Stimulated activated CD4-positive, alpha-beta T cell treated with anti-CD3 and anti-CD28 coated beads, Interleukin-12 subunit alpha, Interleukin-12 subunit beta, amount 100 ng/mL, for 4 hours (primary cell): ENCODE results near the gene BRF1.
"Not testable (repeated sequence)": the region's sequence is repeated elsewhere in the genome, so short reads cannot be mapped to it uniquely, and the experiment has no call there.

Source experiments
- DNase-seq: peaks from one replicate; pipeline ENCODE4 v3.0.0-alpha.2; 2020

Gene BRF1

DNA sequence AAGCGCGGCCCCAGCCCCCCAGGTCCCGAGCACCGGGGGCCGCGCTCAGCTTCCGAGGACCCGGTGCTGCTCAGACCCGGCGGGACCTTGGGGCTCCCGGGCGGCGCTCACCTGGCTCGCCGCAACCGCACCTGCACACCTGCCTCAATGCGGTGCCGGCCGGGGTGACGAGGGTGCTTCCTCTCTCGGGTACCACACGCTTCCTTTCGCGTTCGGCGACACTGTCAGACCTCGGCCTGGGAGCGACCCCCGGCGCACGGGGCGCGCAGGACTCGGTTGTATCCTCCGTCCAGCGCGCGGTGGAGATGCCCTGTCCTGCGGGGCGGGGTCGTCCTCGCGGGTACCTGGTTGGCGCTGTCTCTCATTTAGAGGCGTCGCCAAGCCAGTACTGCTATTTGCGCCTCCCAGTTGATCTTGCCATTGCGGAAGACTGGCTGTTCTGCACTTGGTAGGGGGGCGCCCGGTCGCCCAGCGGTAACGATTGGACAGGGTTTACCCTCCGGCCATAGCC lies 14.5 kb upstream of the BRF1 start:
- peak; percentile 39 for DNase-seq

DNA sequence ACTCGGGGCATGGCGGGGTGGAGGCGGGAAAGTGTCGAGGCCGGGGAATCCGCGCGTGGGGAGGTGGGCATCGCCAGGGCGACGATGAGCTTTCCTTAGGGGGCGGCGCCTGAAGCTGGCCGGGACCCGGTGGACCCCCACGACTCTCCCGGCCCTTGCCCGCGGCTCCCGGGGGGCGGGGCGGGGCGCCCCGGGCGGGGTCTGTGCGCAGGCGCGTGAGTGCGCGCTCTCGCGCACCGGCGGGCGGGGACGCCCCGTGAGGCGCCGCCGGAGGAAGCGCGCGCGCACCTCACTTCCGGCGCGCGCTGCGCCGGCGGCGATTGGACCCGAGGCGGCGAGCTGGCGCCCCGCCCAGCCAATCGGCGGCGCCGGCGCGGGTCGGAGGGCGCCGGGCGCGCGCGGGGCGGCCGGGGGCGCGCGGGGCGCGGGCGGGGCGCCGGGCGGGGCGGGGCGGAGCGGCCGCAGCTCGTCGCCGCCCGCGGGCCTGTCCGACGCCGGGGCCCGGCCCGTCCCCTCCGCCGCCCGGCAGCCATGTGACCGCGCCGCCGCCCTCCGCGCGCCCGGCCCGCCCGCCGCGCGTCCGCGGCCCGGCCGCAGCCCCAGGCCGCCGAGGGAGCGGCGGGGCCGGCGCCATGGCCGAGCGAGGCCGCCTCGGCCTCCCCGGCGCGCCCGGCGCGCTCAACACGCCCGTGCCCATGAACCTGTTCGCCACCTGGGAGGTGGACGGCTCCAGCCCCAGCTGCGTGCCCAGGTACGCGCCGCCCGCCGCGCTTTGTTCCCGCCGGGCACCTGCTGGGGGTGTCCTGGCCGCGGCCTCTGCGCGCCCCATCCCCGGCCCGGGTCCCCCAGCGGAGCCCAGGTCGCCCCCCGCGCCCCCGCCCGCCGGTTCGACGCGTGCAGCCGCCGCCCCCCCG lies 13.7 kb upstream of the BRF1 start, which contains the start of gene PACS2:
Gene PACS2, plus strand, starts transcription at position 462 of the 914 bp plus-strand sequence. Its CDS starts 171 bp downstream, at position 633.
- DNase-seq, result peak; percentile 76

DNA sequence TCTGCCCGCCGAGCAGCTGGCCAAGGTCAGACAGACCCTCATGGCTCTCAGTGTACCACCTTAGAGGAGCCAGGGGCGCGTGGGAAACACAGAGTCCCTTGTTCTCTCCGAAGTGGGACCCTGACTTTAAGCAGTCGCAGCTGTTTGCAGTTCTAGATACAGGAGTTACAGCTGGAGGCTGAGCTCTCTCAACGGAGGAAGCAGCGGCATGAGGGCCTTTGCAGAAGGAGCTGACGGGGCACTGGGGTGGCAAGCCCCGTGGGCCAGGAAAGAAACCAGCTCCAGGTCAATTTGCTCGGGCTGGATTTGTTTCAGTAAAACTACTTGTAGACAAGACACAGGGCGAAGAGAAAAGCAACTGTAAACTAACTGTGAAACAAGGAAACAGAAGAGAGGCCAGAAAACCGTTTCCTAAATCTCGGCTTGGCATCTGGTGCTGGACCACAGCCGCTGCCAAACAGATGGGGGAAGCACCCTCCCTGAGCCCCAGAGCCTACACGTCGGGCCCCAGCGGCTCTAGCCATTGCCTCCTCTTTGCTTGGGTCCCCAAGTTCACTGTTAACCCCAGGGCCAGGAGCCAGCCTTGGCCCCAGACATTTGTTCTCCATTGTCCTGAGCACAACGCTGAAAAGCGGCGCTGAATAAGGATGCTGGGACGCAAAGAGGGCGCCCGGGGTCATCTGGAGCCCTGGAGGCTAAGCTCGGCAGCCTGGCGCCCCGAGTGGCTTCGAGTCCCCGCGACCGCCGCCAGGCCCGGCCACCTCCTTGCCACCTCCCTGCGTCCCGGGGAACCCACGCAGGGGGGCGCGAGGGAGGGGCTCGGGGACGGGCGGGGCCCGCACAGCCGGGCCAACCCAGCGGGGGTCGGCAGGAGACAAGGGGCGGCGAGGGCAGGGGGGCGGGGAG lies 12.8 kb upstream of the BRF1 start:
- no peak for DNase-seq

DNA sequence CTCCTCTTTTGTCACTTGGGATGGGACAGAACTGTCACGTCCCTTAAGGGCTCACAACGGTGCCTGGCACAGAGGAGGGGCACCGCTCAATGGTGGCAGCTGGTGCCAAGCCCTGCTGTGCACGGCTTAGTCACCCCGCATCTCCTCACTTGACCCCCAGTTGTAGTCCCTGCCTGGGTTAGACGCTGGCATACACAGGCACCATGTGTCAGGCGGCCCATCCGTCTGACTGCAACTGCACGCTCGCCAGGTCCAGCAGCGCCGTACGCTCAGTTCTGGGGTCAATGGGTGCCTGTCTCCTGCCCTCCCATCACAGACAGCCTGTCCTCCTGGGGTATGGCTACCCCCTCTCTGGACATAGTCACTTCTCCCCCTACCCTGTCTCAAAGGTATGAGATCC lies 12.2 kb upstream of the BRF1 start:
- DNase-seq, result no peak

DNA sequence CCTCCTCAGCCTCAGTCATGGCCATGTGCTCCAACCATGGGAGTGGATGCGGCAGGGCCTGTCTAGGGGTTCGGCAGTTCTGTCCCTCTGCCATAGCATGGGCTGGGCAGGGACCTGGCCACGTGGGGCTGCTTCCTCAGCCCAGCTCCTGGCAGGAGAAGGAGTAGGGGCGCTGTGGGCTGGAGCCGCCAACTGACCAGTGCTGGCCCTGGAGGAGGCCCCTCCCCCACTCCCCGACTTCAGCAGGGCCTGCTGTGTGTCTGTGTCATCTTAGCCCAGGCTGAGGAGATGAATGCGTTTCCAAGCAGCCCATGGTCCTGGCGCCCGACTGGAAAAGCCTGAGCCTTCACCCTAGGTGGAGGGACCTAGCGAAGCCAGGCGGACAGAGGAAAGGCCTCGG lies 11.0 kb upstream of the BRF1 start:
- no peak for DNase-seq

DNA sequence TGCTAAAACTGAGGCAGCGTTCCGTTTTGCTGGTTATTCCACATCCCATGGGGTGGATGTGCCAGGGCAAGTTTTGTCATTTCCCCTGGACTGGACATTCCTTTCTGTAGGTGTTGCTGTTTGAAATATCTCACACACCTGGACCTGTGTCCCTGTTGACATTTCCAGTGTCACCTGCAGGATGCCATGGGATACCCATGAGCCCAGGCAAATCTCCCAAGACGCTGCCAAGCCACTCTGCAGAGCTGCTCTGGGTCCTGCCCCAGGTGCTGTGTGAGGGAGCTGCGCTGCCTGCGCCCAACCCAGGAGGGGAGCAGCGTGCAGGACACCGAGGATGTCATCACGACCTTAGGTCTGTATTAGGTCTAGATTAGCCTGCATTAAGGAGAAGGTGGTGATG lies 8.6 kb upstream of the BRF1 start:
- no peak for DNase-seq

DNA sequence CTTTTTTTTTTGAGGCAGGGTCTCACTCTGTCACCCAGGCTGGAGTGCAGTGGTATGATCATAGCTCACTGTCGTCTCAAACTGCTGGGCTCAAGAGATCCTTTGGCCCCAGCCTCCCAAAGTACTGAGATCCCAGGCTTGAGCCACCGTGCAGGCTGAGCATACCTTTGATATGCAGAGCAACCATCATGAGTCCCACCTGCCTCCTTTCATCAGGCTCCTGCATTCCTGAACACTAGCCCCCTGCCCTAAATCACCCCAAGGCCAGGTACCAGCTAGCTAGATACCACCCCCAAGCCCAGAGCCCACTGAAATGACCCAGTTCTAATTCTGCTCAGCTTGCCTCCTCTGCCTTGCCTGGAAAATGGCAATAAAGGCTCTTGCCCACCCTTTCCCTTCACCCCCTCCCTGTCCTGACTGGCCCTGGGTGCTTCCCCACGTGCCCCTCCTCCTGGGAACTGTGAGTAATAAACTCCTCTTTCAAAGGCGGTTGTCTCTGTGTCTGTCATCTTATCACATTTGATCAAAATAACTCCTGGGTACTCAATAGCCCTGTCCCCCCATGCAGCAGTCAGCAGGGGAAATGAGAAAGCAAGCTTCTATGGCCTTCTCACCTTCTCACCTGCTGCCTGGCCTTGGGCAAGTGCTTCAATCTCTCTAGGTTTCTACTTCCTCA lies 6.4 kb upstream of the BRF1 start:
- DNase-seq, result no peak

DNA sequence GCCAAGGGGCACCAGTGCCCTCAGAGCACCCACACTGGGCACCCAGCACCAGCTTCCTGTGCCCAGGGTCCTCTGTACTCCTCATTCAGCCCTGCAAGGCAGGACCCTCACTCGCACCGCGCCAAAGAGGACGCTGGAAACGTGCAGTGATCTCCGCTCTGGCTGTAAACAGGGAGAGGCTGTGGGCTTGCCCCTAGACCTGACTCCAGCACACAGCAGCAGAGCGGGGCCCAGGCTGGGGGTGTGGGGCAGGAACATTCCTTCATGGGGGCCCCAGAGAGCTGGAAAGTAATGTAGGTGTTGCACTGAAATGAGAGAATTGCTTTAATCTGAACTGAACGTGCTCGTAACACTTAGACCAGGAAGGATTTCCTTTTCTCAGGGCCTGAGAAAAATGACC lies 5.0 kb upstream of the BRF1 start:
- DNase-seq, result no peak

DNA sequence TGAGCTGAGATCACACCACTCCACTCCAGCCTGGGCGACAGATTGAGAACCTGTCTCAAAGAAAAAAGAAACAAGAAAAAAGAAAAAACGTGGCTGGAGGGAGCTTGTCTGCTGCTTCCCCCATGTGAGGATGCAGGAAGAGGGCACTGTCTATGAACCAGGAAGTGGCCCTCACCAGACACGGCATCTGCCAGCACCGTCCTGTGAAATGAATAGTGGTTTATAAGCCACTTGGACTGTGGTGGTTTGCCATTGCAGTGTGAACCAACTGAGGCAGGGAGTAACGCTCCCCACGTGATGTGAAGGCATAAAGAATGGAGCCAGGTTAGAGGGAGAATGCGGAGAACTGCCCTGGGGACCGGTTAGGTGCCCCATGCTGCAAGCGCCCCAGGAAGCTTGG lies 4.5 kb upstream of the BRF1 start:
- no peak for DNase-seq

DNA sequence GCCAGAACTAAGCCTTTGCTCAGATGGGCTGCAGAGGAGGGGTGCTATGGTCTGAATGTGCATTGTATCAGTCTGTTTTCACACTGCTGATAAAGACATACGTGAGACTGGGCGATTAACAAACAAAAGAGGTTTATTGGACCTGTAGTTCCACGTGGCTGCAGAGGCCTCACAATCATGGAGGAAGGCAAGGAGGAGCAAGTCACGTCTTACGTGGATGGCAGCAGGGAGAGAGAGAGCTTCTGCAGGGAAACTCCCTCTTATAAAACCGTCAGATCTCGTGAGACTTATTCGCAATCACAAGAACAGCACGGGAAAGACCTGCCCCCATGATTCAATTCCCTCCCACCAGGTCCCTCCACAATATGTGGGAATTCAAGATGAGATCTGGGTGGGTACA lies 3.8 kb upstream of the BRF1 start:
- DNase-seq, result no peak

DNA sequence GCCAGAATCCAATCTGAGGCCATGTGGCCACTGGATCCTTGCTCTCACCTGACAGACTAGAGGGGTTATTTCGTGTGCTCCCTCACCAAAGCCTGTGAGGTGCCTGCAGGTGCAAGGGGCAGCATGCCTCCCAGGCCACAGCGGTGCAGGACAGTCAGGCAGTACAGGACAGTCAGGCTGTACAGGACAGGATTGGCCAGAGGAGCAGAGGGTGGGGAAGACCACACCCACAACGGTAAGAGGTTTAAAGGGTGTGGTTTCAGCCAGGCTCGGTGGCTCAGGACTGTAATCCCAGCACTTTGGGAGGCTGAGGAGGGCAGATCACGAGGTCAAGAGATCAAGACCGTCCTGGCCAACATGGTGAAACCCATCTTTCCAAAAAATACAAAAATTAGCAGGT lies 3.1 kb upstream of the BRF1 start:
- no peak for DNase-seq

DNA sequence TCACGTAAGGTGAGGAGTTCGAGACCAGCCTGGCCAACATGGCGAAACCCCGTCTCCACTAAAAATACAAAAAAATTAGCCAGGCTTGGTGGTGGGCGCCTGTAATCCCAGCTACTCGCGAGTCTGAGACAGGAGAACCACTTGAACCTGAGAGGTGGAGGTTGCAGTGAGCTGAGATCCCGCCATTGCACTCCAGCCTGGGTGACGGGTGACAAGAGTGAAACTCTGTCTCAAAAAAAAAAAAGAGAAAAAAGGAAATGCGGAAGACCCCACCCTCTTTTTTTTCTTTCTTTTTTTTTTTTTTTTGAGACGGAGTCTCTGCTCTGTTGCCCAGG lies 1.1 kb upstream of the BRF1 start:
- DNase-seq, result not testable (repeated sequence)

DNA sequence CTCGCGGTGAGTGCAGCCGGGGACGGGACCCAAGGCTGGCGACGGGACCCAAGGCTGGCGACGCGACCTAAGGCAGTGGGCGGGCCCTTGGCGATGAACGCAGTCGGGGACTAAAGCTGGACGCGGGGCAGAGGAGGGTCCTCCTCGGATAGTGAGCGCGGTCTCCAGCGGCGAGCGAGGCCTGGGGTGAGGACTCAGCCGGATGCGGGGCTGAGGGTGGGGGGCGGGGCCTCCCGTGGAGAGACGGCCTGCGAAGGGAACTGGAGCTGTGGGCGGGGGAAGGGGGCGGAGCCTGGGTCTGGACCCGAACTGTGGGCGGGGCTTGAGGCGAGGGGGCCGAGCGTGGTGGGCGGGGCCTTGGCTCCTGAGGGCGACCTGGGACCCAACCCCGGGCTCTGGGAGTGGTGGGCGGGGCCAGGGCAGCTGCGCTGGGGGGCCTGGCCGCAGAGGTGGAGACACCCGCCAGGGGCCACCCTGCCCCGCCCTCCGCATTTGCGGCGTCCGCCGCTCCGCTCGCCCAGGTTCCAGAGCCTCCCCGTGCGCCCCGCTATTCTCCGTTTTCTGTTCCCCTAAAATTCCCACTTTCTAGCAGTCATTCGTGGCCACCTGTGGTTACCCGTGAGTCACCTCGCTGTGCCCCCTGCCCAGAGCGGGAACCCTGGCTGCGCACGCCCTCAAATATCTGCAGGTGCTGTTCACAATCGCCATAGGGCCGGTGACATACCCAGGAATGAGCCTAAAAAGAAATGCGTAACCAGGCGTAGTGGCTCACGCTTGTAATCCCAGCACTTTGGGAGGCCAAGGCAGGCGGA lies 508 bp upstream of the BRF1 start:
- peak; percentile 100 for DNase-seq

DNA sequence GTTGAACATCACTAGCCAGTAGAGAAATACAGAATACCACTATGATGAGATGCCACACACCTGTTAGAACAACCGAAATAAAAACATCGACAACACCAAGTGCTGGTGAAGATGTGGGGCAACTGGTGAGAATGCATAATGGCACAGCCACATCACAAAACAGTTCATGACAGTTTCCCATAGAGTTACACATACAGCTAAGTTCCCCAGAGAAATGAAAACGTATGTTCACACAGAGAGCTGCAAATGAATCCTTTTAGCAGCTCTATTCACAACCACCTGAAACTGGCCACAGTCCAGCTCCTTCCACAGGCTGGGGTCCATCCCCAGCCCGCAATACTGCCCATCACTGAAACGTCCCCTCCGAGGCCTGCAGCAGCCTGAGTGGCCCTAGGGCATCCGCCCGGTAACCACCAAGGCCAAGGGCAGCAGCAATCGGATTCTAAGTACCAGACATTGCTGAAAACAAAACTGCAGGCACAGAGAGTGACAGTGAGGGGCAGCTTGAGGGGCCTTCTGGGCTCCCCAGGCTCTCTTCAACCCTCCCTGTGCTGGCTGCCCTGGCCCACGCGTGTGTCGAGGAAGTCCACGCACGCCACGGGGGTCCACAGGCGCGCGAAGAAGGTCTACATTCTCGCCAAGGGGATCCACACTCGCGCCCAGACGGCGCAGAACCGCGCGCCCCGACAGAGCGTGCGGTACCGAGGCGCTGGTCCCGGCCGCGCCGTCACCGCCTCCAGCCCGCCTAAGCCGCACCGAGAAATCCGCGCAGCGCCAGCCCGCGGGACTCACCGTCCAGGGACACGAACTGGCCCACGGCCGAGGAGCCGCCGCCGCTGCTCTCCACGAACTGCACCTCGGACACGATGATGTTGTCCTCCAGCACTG lies 903 bp downstream of the BRF1 start:
- peak; percentile 28 for DNase-seq

DNA sequence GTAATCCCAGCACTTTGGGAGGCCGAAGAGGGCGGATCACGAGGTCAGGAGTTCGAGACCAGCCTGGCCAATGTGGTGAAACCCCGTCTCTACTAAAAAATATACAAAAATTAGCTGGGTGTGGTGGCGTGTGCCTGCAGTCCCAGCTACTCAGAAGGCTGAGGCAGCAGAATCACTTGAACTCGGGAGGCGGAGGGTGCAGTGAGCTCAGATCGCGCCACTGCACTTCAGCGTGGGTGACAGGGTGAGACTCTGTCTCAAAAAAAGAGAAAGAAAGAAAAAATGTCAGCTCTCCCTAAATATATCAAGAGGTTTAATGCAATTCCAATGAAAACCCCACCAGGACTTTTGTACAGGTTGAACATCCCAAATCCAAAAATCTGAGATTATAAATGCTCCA lies 3.5 kb downstream of the BRF1 start:
- not testable (repeated sequence) for DNase-seq

DNA sequence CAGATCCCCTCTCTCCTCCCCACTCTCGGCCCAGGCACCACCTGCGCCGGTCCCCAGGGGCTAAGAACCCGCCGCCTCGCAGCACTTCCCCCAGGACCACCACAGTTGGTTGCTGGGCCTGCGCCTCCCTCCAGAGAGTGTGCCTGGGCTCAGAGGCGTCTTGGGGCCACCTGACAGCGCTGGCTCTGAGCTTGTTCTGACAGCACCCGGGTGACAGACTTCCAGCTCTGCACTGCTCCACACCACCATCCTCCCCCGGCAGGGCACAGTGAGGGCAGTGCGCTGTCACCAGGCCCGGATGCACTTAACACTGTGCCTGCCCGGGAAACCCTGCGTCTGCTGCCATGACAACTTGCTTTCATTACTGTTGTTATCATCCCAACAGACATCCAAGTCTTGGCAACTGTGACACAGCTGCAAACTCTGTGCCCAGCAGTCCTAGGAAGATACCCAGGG lies 6.6 kb downstream of the BRF1 start:
- peak; percentile 27 for DNase-seq

DNA sequence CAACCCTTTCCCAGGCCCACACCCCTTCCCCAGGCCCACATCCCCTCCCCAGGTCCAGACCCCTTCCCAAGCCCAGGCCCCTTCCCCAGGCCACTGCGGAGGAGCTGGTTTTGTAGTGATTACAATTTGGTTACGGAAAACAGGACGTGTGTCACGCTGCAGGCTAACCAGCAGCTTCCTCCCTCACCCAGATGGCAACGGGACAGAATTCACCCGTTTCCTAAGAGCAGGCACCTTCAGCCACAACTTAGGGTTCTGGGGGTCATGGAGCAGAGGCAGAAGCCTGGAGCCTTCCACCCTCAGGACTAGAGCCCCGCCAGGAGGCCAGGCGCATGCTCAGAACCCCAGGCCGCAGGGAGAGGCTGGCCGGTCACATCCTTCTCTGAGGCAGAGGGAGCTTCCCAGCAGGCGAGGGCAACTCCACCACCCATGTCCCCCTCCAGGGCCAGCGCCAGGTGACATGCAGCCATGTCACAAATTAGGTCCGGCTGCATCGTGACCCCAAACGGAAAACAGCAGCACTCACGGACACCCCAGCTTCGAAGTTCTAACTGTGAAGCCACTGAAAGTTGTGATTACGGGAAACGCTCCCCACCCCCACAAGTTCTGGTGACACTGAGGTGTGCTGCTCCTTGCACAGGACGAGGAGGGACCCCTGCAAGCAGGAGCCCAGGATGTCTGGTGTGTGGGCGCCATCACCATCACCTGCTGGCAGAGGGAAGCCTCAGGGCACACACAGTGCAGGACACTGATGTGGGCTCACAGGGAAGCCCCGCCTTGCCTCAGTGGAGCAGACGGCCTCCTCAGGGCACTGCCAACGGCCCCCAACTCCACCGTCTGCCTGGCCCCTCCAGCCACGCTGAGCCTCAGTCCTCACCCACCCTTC lies 7.7 kb downstream of the BRF1 start:
- DNase-seq, result no peak

DNA sequence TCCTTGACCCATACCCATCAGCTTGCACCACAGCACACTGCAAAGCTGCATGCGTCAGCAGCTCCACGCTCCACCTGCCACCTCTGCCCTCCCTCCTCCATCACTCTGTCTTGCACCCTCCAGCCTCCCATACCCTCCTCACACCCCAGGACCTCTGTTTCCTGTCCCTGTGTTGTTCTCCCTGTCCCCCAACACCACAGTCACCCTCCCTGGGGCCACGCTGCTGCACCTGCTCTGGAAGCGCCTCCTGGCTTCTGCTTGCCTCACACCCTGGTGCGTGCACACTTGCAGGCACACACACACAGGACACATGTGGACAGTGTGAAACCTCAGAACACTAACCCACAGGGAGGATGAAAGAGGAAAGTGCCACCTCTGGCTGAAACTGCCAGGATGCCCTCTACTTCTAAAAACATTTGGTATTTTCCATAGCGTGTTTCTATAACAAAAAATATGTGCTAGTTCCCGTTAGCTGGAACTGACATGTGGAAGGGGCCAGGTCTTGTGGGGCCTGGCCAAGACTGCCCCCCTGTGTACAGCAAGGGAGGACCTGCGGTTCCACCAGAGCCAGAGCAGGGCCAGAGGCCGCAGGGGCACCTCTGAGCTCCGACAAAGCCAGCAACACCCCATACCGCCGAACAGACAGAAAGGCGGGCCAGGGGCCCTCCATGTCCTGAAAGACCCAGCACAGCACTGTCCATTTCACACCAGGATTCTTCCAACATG lies 10.0 kb downstream of the BRF1 start:
- no peak for DNase-seq

DNA sequence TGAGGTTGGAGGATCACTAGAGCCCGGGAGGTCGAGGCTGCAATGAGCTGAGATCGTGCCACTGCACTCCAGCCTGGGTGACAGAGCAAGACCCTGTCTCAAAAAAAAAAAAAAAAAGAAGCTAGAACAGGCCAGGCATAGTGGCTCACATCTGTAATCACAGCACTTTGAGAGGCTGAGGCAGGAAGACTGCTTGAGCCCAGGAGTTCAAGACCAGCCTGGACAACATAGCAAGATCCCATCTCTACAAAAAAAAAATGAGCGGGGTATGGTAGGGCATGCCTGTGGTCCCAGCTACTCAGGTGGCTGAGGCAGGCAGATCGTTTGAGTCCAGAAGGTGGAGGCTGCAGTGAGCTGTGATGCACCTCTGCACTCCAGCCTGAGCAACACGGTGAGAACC lies 11.9 kb downstream of the BRF1 start:
- DNase-seq, result not testable (repeated sequence)
